Vagina (tissue), 2 donors: Measurements from ENCODE around the gene ATP8A2.

Experiments used
- CTCF ChIP-seq, 3 experiments: fragments of 450-650 bp in 2 of 3; fragments of 200-600 bp in 1 of 3; sonication (generic) in 1 of 3; IDR thresholded peaks; one replicate each; pipeline ENCODE4 v1.5.1; 2017 to 2019; ENCODE audit warnings: antibody characterized with exemption in 3 of 3, mild to moderate bottlenecking in 2 of 3, moderate library complexity in 2 of 3
- POLR2A ChIP-seq, 2 donors: fragments of 450-650 bp; IDR thresholded peaks; one replicate each; pipeline ENCODE4 v1.6.1; 2017; ENCODE audit warnings: antibody characterized with exemption in 2 of 2, mild to moderate bottlenecking in 2 of 2, moderate library complexity in 2 of 2
- POLR2AphosphoS5 ChIP-seq, 2 donors: sonication (generic); formaldehyde crosslinking; IDR thresholded peaks; one replicate each; pipeline ENCODE4 v1.9.0; 2017; ENCODE audit warnings: antibody characterized with exemption in 2 of 2, mild to moderate bottlenecking in 2 of 2, low read depth in 1 of 2; ENCODE audit not compliant: insufficient read depth in 1 of 2

GRCh38 chr13:25715760-25716159 lies 344.0 kb downstream of the ATP8A2 start:
- TF ChIP-seq POLR2A (IDR thresholded peaks at IDR 0.05) (no peak), POLR2AphosphoS5 (IDR thresholded peaks at IDR 0.05; ENCODE audit: insufficient read depth in 1 of 2, low read depth in 1 of 2) (no peak), CTCF (IDR thresholded peaks at IDR 0.05) (no peak)
